ENCODE data around the gene UBE2L3.

DNA sequence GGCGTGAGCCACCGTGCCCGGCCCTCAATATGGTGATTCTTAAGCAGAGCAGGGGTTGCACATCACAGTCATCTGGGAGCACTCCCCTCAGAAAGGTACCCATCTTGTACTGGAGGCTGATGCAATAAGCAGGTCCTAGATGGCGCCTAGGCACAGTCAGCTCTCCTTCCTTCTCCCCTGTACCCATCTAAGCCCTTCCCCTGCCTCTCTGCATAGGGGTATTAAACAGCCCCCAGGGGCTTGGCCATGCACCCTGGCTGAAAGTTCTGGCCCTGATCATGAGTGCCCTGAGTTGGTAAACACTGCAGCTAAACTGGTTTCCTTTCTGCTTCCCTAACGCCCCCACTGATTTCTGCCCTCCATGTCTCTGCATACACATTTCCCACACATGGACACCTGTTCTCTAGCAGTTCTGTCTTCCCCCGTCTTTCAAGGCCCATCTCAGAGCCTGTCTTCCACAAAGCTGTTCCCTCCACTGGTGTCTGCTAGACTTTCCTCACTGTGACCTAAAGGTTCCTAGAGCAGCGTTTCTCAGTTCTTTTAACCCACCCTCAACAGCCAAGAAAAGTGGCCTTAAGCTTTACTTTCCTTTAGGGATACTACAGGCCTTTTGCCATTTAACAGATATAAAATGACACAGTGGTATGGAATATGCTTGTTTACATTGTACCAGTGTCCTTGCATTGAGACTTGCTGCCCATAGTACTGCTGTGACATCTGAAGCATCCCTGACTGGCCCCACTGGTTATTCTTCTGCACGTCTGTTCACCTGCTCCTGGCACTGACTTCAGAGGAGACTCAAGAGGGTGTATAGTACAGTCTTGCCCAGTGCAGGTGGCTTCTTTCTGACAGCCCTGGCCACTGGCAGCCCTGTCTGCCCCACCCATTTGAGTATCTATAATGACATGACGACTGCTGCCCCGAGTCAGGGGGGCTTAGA lies 15.6 kb downstream of the UBE2L3 start:
- TF ChIP-seq, protein P1, sequence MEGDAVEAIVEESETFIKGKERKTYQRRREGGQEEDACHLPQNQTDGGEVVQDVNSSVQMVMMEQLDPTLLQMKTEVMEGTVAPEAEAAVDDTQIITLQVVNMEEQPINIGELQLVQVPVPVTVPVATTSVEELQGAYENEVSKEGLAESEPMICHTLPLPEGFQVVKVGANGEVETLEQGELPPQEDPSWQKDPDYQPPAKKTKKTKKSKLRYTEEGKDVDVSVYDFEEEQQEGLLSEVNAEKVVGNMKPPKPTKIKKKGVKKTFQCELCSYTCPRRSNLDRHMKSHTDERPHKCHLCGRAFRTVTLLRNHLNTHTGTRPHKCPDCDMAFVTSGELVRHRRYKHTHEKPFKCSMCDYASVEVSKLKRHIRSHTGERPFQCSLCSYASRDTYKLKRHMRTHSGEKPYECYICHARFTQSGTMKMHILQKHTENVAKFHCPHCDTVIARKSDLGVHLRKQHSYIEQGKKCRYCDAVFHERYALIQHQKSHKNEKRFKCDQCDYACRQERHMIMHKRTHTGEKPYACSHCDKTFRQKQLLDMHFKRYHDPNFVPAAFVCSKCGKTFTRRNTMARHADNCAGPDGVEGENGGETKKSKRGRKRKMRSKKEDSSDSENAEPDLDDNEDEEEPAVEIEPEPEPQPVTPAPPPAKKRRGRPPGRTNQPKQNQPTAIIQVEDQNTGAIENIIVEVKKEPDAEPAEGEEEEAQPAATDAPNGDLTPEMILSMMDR (IDR thresholded peaks at IDR 0.05; ENCODE audit: borderline replicate concordance, extremely low read depth, low read length, poor library complexity, severe bottlenecking): no peak
- TF ChIP-seq EZH2 (IDR thresholded peaks at IDR 0.05; ENCODE audit: borderline replicate concordance, low read depth, low read length, severe bottlenecking): no peak
